ENCODE results near the gene ISG20.

- TF ChIP-seq, protein P1, sequence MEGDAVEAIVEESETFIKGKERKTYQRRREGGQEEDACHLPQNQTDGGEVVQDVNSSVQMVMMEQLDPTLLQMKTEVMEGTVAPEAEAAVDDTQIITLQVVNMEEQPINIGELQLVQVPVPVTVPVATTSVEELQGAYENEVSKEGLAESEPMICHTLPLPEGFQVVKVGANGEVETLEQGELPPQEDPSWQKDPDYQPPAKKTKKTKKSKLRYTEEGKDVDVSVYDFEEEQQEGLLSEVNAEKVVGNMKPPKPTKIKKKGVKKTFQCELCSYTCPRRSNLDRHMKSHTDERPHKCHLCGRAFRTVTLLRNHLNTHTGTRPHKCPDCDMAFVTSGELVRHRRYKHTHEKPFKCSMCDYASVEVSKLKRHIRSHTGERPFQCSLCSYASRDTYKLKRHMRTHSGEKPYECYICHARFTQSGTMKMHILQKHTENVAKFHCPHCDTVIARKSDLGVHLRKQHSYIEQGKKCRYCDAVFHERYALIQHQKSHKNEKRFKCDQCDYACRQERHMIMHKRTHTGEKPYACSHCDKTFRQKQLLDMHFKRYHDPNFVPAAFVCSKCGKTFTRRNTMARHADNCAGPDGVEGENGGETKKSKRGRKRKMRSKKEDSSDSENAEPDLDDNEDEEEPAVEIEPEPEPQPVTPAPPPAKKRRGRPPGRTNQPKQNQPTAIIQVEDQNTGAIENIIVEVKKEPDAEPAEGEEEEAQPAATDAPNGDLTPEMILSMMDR (IDR thresholded peaks at IDR 0.05; ENCODE audit: extremely low read depth in 1 of 2, insufficient read depth in 1 of 2, low read depth in 1 of 2, low read length in 2 of 2): no peak
- no peak for TF ChIP-seq POLR2A (IDR thresholded peaks at IDR 0.05; ENCODE audit: low read depth, low read length)
- TF ChIP-seq, protein P2, sequence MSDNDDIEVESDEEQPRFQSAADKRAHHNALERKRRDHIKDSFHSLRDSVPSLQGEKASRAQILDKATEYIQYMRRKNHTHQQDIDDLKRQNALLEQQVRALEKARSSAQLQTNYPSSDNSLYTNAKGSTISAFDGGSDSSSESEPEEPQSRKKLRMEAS (IDR thresholded peaks at IDR 0.05; ENCODE audit: insufficient read depth, insufficient read length): no peak
These were observed 64.7 kb downstream of the ISG20 start for GRCh38 chr15:88703533-88703932.

Data from endothelial cell of umbilical vein (primary cell).